ENCODE results near the gene OBP2A. TPM values are rescaled to one million over a fixed set of nuclear protein-coding genes. Genes with fewer than 3 reads are reported as not detected.

The OBP2A gene
- polyA plus RNA-seq, 5 donors, result not detected

- DNase-seq, result no peak
Observed at GRCh38 chr9:135551456-135551855, 5.5 kb downstream of the OBP2A start.

GRCh38 chr9:135552021-135552697 is 6.2 kb downstream of the OBP2A start:
- DNase-seq, result no peak

GRCh38 chr9:135552698-135553171 is 6.8 kb downstream of the OBP2A start:
- no peak for DNase-seq

- no peak for DNase-seq
Observed at GRCh38 chr9:135554718-135555117, 8.8 kb downstream of the OBP2A start.

GRCh38 chr9:135555203-135555602 is 9.3 kb downstream of the OBP2A start:
- no peak for DNase-seq

GRCh38 chr9:135555910-135556309 is 10.0 kb downstream of the OBP2A start:
- DNase-seq, result no peak

GRCh38 chr9:135559606-135560005 is 13.7 kb downstream of the OBP2A start:
- no peak for DNase-seq

GRCh38 chr9:135561391-135562234 is 15.7 kb downstream of the OBP2A start, which contains the start of gene PAEP:
TSS of gene PAEP (plus strand) at chr9:135561756.
- DNase-seq, result no peak

GRCh38 chr9:135562235-135562745 is 16.4 kb downstream of the OBP2A start:
- no peak for DNase-seq

GRCh38 chr9:135563039-135563476 is 17.1 kb downstream of the OBP2A start:
- no peak for DNase-seq

GRCh38 chr9:135563858-135564257 is 17.9 kb downstream of the OBP2A start:
- no peak for DNase-seq

- no peak for DNase-seq
Observed at GRCh38 chr9:135565141-135565628, 19.3 kb downstream of the OBP2A start.

GRCh38 chr9:135565636-135566035 is 19.7 kb downstream of the OBP2A start:
- no peak for DNase-seq

- DNase-seq, result no peak
Observed at GRCh38 chr9:135566552-135566951, 20.6 kb downstream of the OBP2A start.

- DNase-seq, result no peak
Observed at GRCh38 chr9:135567311-135567710, 21.4 kb downstream of the OBP2A start.

GRCh38 chr9:135568026-135568425 is 22.1 kb downstream of the OBP2A start:
- DNase-seq, result no peak

GRCh38 chr9:135570456-135570855 is 24.5 kb downstream of the OBP2A start:
- DNase-seq, result no peak

GRCh38 chr9:135572233-135572632 is 26.3 kb downstream of the OBP2A start:
- no peak for DNase-seq

GRCh38 chr9:135573124-135573523 is 27.2 kb downstream of the OBP2A start:
- no peak for DNase-seq

GRCh38 chr9:135574331-135574730 is 28.4 kb downstream of the OBP2A start:
- DNase-seq, result no peak

GRCh38 chr9:135574943-135575342 is 29.0 kb downstream of the OBP2A start:
- no peak for DNase-seq

- DNase-seq, result no peak
Observed at GRCh38 chr9:135575995-135576631, 30.2 kb downstream of the OBP2A start.
